HG03520 (cell line): ENCODE data around the gene HHAT.

Source experiments
- ATAC-seq: cut with Tn5 transposase; IDR thresholded peaks from one replicate; pipeline ENCODE4 v1.9.1; 2021; ENCODE audit warnings: mild to moderate bottlenecking, moderate library complexity; ENCODE audit not compliant: unreplicated experiment

HHAT gene

GRCh38 chr1:210674151-210674550, 345.4 kb downstream of the HHAT start:
- no peak for ATAC-seq

- ATAC-seq, result no peak
Observed at GRCh38 chr1:210676539-210676938, 347.8 kb downstream of the HHAT start.

- ATAC-seq, result no peak
Observed at GRCh38 chr1:210677533-210677932, 348.8 kb downstream of the HHAT start.

- ATAC-seq, result no peak
Observed at GRCh38 chr1:210678306-210678705, 349.6 kb downstream of the HHAT start.

GRCh38 chr1:210681158-210681557, 352.5 kb downstream of the HHAT start:
- ATAC-seq, result no peak

GRCh38 chr1:210683403-210684047, 354.8 kb downstream of the HHAT start:
- no peak for ATAC-seq

- ATAC-seq, result peak; percentile 87
Observed at GRCh38 chr1:210684466-210685294, 356.0 kb downstream of the HHAT start.

GRCh38 chr1:210685295-210685650, 356.6 kb downstream of the HHAT start:
- peak; percentile 2 for ATAC-seq

GRCh38 chr1:210686841-210687240, 358.1 kb downstream of the HHAT start:
- no peak for ATAC-seq

- no peak for ATAC-seq
Observed at GRCh38 chr1:210687582-210688279, 359.0 kb downstream of the HHAT start.

GRCh38 chr1:210688512-210689234, 360.0 kb downstream of the HHAT start:
- no peak for ATAC-seq

- ATAC-seq, result no peak
Observed at GRCh38 chr1:210689826-210690225, 361.1 kb downstream of the HHAT start.

- ATAC-seq, result no peak
Observed at GRCh38 chr1:210690236-210690635, 361.5 kb downstream of the HHAT start.

GRCh38 chr1:210691039-210691610, 362.4 kb downstream of the HHAT start:
- no peak for ATAC-seq

- no peak for ATAC-seq
Observed at GRCh38 chr1:210692796-210693195, 364.1 kb downstream of the HHAT start.

- ATAC-seq, result no peak
Observed at GRCh38 chr1:210695026-210695425, 366.3 kb downstream of the HHAT start.

- ATAC-seq, result peak; percentile 97
Observed at GRCh38 chr1:210696709-210697108, 368.0 kb downstream of the HHAT start.

GRCh38 chr1:210697185-210697584, 368.5 kb downstream of the HHAT start:
- ATAC-seq, result no peak

- no peak for ATAC-seq
Observed at GRCh38 chr1:210698661-210699060, 370.0 kb downstream of the HHAT start.

- ATAC-seq, result no peak
Observed at GRCh38 chr1:210700083-210700482, 371.4 kb downstream of the HHAT start.

GRCh38 chr1:210700511-210700910, 371.8 kb downstream of the HHAT start:
- ATAC-seq, result no peak
